ENCODE data around the gene SLC26A2. TPM values are rescaled to one million over a fixed set of nuclear protein-coding genes. Genes with fewer than 3 reads are reported as not detected.

SLC26A2 gene
- total and polyA plus RNA-seq, 11 donors = 1.5 to 22.1 (median 6.8) TPM

GRCh38 chr5:149988126-149988525, 27.6 kb downstream of the SLC26A2 start:
- H3K27ac ChIP-seq = no peak overlapping the region
- ATAC-seq = no peak
- no peak overlapping the region for H3K4me3 ChIP-seq
- DNase-seq = no peak
- no peaks in the 10 kb centered on the region for H3K9me3 ChIP-seq
- TF ChIP-seq POLR2A (IDR thresholded peaks at IDR 0.05) (no peak), CTCF (IDR thresholded peaks at IDR 0.05) (no peak)
- intact Hi-C loops (cut with DNase I) = loop anchor here in 3 of 10 donors (2.0 to 5.0 kb wide), 4 partner anchors 136 to 349 kb away; no protein-coding TSS in a partner anchor
- peaks cover 0 to 10% (median 0%) of the 10 kb centered on the region in 9 donors for H3K36me3 ChIP-seq
- H3K4me1 ChIP-seq = peaks cover 0 to 3% (median 0%) of the 10 kb centered on the region in 12 donors
- H3K27me3 ChIP-seq = no peaks in the 10 kb centered on the region
- WGBS, 4 donors = 91 to 94% (median 93%) methylated on average over 5 of the region's 5 CpGs

- 63 to 70% (median 66%) methylated on average over 4 of the region's 4 CpGs for WGBS, 4 donors
- intact Hi-C loops (cut with DNase I) = loop anchor here in 9 of 10 donors (1.0 to 10.0 kb wide), 13 partner anchors 138 to 358 kb away; no protein-coding TSS in a partner anchor
- DNase-seq = peak in 4 of 5 donors; percentile 51 to 73 (median 60)
- Histone ChIP-seq H3K4me3 (no peak overlapping the region), H3K27ac (no peak overlapping the region), H3K36me3 (peaks cover 0 to 18% (median 10%) of the 10 kb centered on the region in 9 donors), H3K9me3 (no peaks in the 10 kb centered on the region), H3K4me1 (peaks cover 0 to 16% (median 0%) of the 10 kb centered on the region in 12 donors), H3K27me3 (no peaks in the 10 kb centered on the region)
- TF ChIP-seq POLR2A (IDR thresholded peaks at IDR 0.05) = no peak
- TF ChIP-seq CTCF (IDR thresholded peaks at IDR 0.05) = peak; percentile 87 to 96 (median 94)
- ATAC-seq = peak in 3 of 4 donors; percentile 74 to 82 (median 82)
These were observed 30.2 kb downstream of the SLC26A2 start for GRCh38 chr5:149990518-149991376.

- no peaks in the 10 kb centered on the region for H3K27me3 ChIP-seq
- peaks cover 0 to 16% (median 0%) of the 10 kb centered on the region in 12 donors for H3K4me1 ChIP-seq
- no peak for ATAC-seq
- intact Hi-C loops (cut with DNase I) = loop anchor here in 5 of 10 donors (5.0 to 10.0 kb wide), 6 partner anchors 141 to 361 kb away; no protein-coding TSS in a partner anchor
- no peaks in the 10 kb centered on the region for H3K9me3 ChIP-seq
- WGBS, 4 donors = 88 to 95% (median 95%) methylated on average over 3 of the region's 3 CpGs
- no peak overlapping the region for H3K27ac ChIP-seq
- TF ChIP-seq POLR2A (IDR thresholded peaks at IDR 0.05) (no peak), CTCF (IDR thresholded peaks at IDR 0.05) (no peak)
- no peak overlapping the region for H3K4me3 ChIP-seq
- no peak for DNase-seq
- peaks cover 0 to 22% (median 14%) of the 10 kb centered on the region in 9 donors for H3K36me3 ChIP-seq
These were observed 32.9 kb downstream of the SLC26A2 start for GRCh38 chr5:149993471-149993870.

All from heart left ventricle (tissue), 16 donors.